Panc1 (cell line): ENCODE data around the gene PDE3A. TPM values are rescaled to one million over a fixed set of nuclear protein-coding genes. Genes with fewer than 3 reads are reported as not detected.

Experiments
- ATAC-seq: fragments of 200-7000 bp; cut with Tn5 transposase; 2 replicates; pipeline ENCODE4 v1.9.1; 2020; ENCODE audit warnings: mild to moderate bottlenecking, moderate library complexity
- BruUV-seq: library from RNA; stranded (reverse); fragments of 400-500 nt; replicated peaks from 2 replicates; lab custom pipeline; 2021; lab: Mats Ljungman, UMichigan
- CTCF ChIA-PET: fragments of 300-600 bp; sonication (Branson Sonifier 250); formaldehyde crosslinking; loops from one replicate; lab custom pipeline; 2022; ENCODE audit warnings: antibody characterized with exemption; lab: Charles Lee
- POLR2A ChIA-PET: fragments of 300-600 bp; sonication (Branson Sonifier 250); formaldehyde crosslinking; loops from one replicate; lab custom pipeline; 2022; ENCODE audit warnings: antibody characterized with exemption; lab: Charles Lee
- DNase-seq: peaks from one replicate; pipeline ENCODE4 v3.0.0-alpha.2; 2010; ENCODE audit warnings: low read depth, low spot score
- H3K27ac ChIP-seq: 2 replicates; pipeline ENCODE4 v1.5.1; 2011; ENCODE audit warnings: mild to moderate bottlenecking, low read length, inconsistent platforms
- H3K27me3 ChIP-seq: fragments of 200-500 bp; sonication (Bioruptor generic); 2 replicates; pipeline ENCODE4 v1.6.0; 2014; ENCODE audit warnings: low read length, inconsistent platforms; ENCODE audit not compliant: control insufficient read depth, insufficient read depth
- H3K36me3 ChIP-seq: fragments of 200-500 bp; sonication (Bioruptor generic); 2 replicates; pipeline ENCODE4 v1.5.1; 2014; ENCODE audit warnings: inconsistent platforms, mild to moderate bottlenecking, low read length, moderate library complexity; ENCODE audit not compliant: control insufficient read depth, insufficient read depth
- H3K4me1 ChIP-seq: 2 replicates; pipeline ENCODE4 v1.5.1; 2011; ENCODE audit warnings: inconsistent platforms, mild to moderate bottlenecking, low read length, moderate library complexity; ENCODE audit not compliant: control insufficient read depth, insufficient read depth
- H3K4me3 ChIP-seq, 2 experiments: 2 replicates each; pipeline ENCODE4 v1.5.1; 2011 to 2012; ENCODE audit warnings: low read depth in 2 of 2, low read length in 2 of 2, mild to moderate bottlenecking in 2 of 2, inconsistent platforms in 1 of 2, moderate library complexity in 1 of 2
- H3K9me3 ChIP-seq: fragments of 200-500 bp; sonication (Bioruptor generic); 2 replicates; pipeline ENCODE4 v1.5.1; 2014; ENCODE audit warnings: low read depth, mild to moderate bottlenecking, inconsistent platforms, low read length, moderate library complexity; ENCODE audit not compliant: control insufficient read depth, insufficient read depth
- POLR2AphosphoS5 ChIP-seq: IDR thresholded peaks from 2 replicates; pipeline ENCODE4 v1.6.1; 2012; ENCODE audit warnings: mild to moderate bottlenecking, low read depth, low read length, moderate library complexity
- SIN3A ChIP-seq: IDR thresholded peaks from 2 replicates; pipeline ENCODE4 v1.6.1; 2012; ENCODE audit warnings: low read depth, mild to moderate bottlenecking, low read length, moderate library complexity, borderline replicate concordance; ENCODE audit not compliant: insufficient read depth
- TCF7L2 ChIP-seq: IDR thresholded peaks from 2 replicates; pipeline ENCODE4 v1.6.1; 2011; ENCODE audit warnings: mild to moderate bottlenecking, low read depth, low read length, inconsistent platforms
- in situ Hi-C: cut with HindIII; loops from 2 replicates; pipeline ENCODE4 v1.10.0; 2016; ENCODE audit warnings: low sequenced_read_pairs, low pct_unique_long_range_greater_than_20kb
- intact Hi-C: fragments of 100-400 bp; cut with micrococcal nuclease; formaldehyde crosslinking; loops from one replicate; pipeline ENCODE4 v1.10.0; 2022; ENCODE audit not compliant: unreplicated experiment
- total RNA-seq: library from RNA; stranded (reverse); gene quantifications from one replicate; pipeline ENCODE4 v1.2.1, GENCODE V29; 2021; ENCODE audit not compliant: unreplicated experiment
- TF ChIP-seq, protein P1 (sequence below), 2 experiments: IDR thresholded peaks; 2 replicates each; pipeline ENCODE4 v1.6.1; 2011 to 2012; ENCODE audit warnings: low read depth in 2 of 2, control low read depth in 1 of 2, low read length in 1 of 2, mild to moderate bottlenecking in 1 of 2, moderate library complexity in 1 of 2; ENCODE audit not compliant: insufficient read depth in 1 of 2
- TF ChIP-seq, protein P2 (sequence below): fragments of 450-650 bp; IDR thresholded peaks from 2 replicates; pipeline ENCODE4 v1.5.1; 2017; ENCODE audit warnings: mild to moderate bottlenecking

Gene PDE3A
- total RNA-seq, 1 experiment from 2014 or later = 0.03 TPM

GRCh38 chr12:20716037-20716436 is 347.7 kb downstream of the PDE3A start:
- ChIA-PET POLR2A (no interaction called here), CTCF (no interaction called here)
- Histone ChIP-seq H3K27me3 (no peaks in the 10 kb centered on the region), H3K9me3 (no peaks in the 10 kb centered on the region), H3K36me3 (no peaks in the 10 kb centered on the region), H3K27ac (no peak overlapping the region), H3K4me3 (no peak overlapping the region), H3K4me1 (no peaks in the 10 kb centered on the region)
- in situ Hi-C loops (no loop called here), intact Hi-C loops (no loop called here)
- BruUV-seq = no TSS peak
- TF ChIP-seq TCF7L2 (no peak), POLR2AphosphoS5 (no peak), SIN3A (no peak)
- TF ChIP-seq, protein P1, sequence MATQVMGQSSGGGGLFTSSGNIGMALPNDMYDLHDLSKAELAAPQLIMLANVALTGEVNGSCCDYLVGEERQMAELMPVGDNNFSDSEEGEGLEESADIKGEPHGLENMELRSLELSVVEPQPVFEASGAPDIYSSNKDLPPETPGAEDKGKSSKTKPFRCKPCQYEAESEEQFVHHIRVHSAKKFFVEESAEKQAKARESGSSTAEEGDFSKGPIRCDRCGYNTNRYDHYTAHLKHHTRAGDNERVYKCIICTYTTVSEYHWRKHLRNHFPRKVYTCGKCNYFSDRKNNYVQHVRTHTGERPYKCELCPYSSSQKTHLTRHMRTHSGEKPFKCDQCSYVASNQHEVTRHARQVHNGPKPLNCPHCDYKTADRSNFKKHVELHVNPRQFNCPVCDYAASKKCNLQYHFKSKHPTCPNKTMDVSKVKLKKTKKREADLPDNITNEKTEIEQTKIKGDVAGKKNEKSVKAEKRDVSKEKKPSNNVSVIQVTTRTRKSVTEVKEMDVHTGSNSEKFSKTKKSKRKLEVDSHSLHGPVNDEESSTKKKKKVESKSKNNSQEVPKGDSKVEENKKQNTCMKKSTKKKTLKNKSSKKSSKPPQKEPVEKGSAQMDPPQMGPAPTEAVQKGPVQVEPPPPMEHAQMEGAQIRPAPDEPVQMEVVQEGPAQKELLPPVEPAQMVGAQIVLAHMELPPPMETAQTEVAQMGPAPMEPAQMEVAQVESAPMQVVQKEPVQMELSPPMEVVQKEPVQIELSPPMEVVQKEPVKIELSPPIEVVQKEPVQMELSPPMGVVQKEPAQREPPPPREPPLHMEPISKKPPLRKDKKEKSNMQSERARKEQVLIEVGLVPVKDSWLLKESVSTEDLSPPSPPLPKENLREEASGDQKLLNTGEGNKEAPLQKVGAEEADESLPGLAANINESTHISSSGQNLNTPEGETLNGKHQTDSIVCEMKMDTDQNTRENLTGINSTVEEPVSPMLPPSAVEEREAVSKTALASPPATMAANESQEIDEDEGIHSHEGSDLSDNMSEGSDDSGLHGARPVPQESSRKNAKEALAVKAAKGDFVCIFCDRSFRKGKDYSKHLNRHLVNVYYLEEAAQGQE (IDR thresholded peaks at IDR 0.05; ENCODE audit: insufficient read depth in 1 of 2, low read depth in 2 of 2, low read length in 1 of 2) = no peak
- TF ChIP-seq, protein P2, sequence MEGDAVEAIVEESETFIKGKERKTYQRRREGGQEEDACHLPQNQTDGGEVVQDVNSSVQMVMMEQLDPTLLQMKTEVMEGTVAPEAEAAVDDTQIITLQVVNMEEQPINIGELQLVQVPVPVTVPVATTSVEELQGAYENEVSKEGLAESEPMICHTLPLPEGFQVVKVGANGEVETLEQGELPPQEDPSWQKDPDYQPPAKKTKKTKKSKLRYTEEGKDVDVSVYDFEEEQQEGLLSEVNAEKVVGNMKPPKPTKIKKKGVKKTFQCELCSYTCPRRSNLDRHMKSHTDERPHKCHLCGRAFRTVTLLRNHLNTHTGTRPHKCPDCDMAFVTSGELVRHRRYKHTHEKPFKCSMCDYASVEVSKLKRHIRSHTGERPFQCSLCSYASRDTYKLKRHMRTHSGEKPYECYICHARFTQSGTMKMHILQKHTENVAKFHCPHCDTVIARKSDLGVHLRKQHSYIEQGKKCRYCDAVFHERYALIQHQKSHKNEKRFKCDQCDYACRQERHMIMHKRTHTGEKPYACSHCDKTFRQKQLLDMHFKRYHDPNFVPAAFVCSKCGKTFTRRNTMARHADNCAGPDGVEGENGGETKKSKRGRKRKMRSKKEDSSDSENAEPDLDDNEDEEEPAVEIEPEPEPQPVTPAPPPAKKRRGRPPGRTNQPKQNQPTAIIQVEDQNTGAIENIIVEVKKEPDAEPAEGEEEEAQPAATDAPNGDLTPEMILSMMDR = no peak
- DNase-seq (no peak), ATAC-seq (no peak)

- ATAC-seq (no peak), DNase-seq (no peak)
- H3K4me3 ChIP-seq = no peak overlapping the region
- H3K27me3 ChIP-seq = no peaks in the 10 kb centered on the region
- ChIA-PET CTCF (no interaction called here), POLR2A (no interaction called here)
- intact Hi-C loops (no loop called here), in situ Hi-C loops (no loop called here)
- no peaks in the 10 kb centered on the region for H3K36me3 ChIP-seq
- no peaks in the 10 kb centered on the region for H3K4me1 ChIP-seq
- no peaks in the 10 kb centered on the region for H3K9me3 ChIP-seq
- no peak for TF ChIP-seq POLR2AphosphoS5
- TF ChIP-seq, protein P1 (IDR thresholded peaks at IDR 0.05; ENCODE audit: insufficient read depth in 1 of 2, low read depth in 2 of 2, low read length in 1 of 2) = no peak
- TF ChIP-seq SIN3A = no peak
- TF ChIP-seq, protein P2 = no peak
- no peak for TF ChIP-seq TCF7L2
- H3K27ac ChIP-seq = no peak overlapping the region
- BruUV-seq = no TSS peak
Observed at GRCh38 chr12:20716985-20717384, 348.6 kb downstream of the PDE3A start.
